Muscle of arm (tissue), 12 donors: ENCODE measurements around the gene CCL20. TPM values are rescaled to one million over a fixed set of nuclear protein-coding genes. Genes with fewer than 3 reads are reported as not detected.
"Not testable (repeated sequence)": the region's sequence is repeated elsewhere in the genome, so short reads cannot be mapped to it uniquely, and the experiment has no call there.

ENCODE experiments used
- DNase-seq: peaks from one replicate; pipeline ENCODE4 v3.0.0-alpha.2; 2013
- polyA plus RNA-seq, 12 donors: library from polyadenylated mRNA; unstranded; fragments of 120-200 nt; gene quantifications; one replicate each; pipeline ENCODE4 v1.2.1, GENCODE V29; 2013; ENCODE audit not compliant: insufficient read length in 12 of 12

The CCL20 gene
- polyA plus RNA-seq, 12 donors, result 0.30 to 5.3 (median 1.4) TPM; not detected in 2

GRCh38 chr2:227796768-227797167 is 16.9 kb upstream of the CCL20 start:
- not testable (repeated sequence) for DNase-seq

GRCh38 chr2:227799202-227799601 is 14.4 kb upstream of the CCL20 start:
- DNase-seq, result no peak

- no peak for DNase-seq
Observed at GRCh38 chr2:227802882-227803281, 10.8 kb upstream of the CCL20 start.

- DNase-seq, result no peak
Observed at GRCh38 chr2:227804975-227805374, 8.7 kb upstream of the CCL20 start.

- DNase-seq, result no peak
Observed at GRCh38 chr2:227805578-227805977, 8.1 kb upstream of the CCL20 start.

GRCh38 chr2:227808936-227809335 is 4.7 kb upstream of the CCL20 start:
- DNase-seq, result no peak

GRCh38 chr2:227812001-227812400 is 1.6 kb upstream of the CCL20 start:
- DNase-seq, result no peak

GRCh38 chr2:227813229-227813561 is 447 bp upstream of the CCL20 start:
- no peak for DNase-seq

- DNase-seq, result no peak
Observed at GRCh38 chr2:227815066-227815465, 1.4 kb downstream of the CCL20 start.

GRCh38 chr2:227816507-227817294 is 3.1 kb downstream of the CCL20 start:
- no peak for DNase-seq

- DNase-seq, result no peak
Observed at GRCh38 chr2:227817336-227817735, 3.7 kb downstream of the CCL20 start.

- DNase-seq, result peak; percentile 10
Observed at GRCh38 chr2:227817850-227818674, 4.4 kb downstream of the CCL20 start.

GRCh38 chr2:227818675-227819397 is 5.2 kb downstream of the CCL20 start:
- DNase-seq, result no peak

- no peak for DNase-seq
Observed at GRCh38 chr2:227819398-227819697, 5.7 kb downstream of the CCL20 start.

- no peak for DNase-seq
Observed at GRCh38 chr2:227821043-227821942, 7.7 kb downstream of the CCL20 start.

GRCh38 chr2:227822416-227823003 is 8.9 kb downstream of the CCL20 start:
- no peak for DNase-seq

- no peak for DNase-seq
Observed at GRCh38 chr2:227823922-227824321, 10.3 kb downstream of the CCL20 start.

GRCh38 chr2:227824711-227825110 is 11.1 kb downstream of the CCL20 start:
- no peak for DNase-seq

- no peak for DNase-seq
Observed at GRCh38 chr2:227826019-227826521, 12.4 kb downstream of the CCL20 start.

GRCh38 chr2:227826563-227826962 is 12.9 kb downstream of the CCL20 start:
- DNase-seq, result no peak

GRCh38 chr2:227827143-227827542 is 13.5 kb downstream of the CCL20 start:
- DNase-seq, result no peak
